Thyroid gland (tissue), 4 donors: Measurements from ENCODE around the gene ABO. TPM values are rescaled to one million over a fixed set of nuclear protein-coding genes. Genes with fewer than 3 reads are reported as not detected.
"Not testable (repeated sequence)": the region's sequence is repeated elsewhere in the genome, so short reads cannot be mapped to it uniquely, and the experiment has no call there.

Source experiments
- DNase-seq, 2 donors: peaks; one replicate each; pipeline ENCODE4 v3.0.0-alpha.2; 2019
- H3K27ac ChIP-seq, 3 donors: fragments of 200-600 bp; sonication (generic); 1 replicate in 2 of 3; 2 replicates in 1 of 3; pipeline ENCODE4 v1.5.1; 2016 to 2019; ENCODE audit warnings: mild to moderate bottlenecking in 1 of 3, moderate library complexity in 1 of 3
- H3K27me3 ChIP-seq: fragments of 200-600 bp; sonication (generic); one replicate; pipeline ENCODE4 v1.5.1; 2019
- H3K36me3 ChIP-seq, 2 donors: fragments of 200-600 bp; sonication (generic); one replicate each; pipeline ENCODE4 v1.5.1; 2016 to 2019
- H3K4me1 ChIP-seq, 2 donors: fragments of 200-600 bp; sonication (generic); one replicate each; pipeline ENCODE4 v1.5.1; 2017 to 2019
- H3K4me3 ChIP-seq, 3 donors: fragments of 200-600 bp; sonication (generic); replicated peaks in 1 of 3; 1 replicate in 2 of 3; 2 replicates in 1 of 3; pipeline ENCODE4 v1.5.1; 2016; ENCODE audit warnings: mild to moderate bottlenecking in 1 of 3
- H3K9me3 ChIP-seq: fragments of 200-600 bp; sonication (generic); one replicate; pipeline ENCODE4 v1.5.1; 2017
- POLR2A ChIP-seq, 2 donors: fragments of 450-650 bp; IDR thresholded peaks; one replicate each; pipeline ENCODE4 v1.6.1; 2017; ENCODE audit warnings: antibody characterized with exemption in 2 of 2, mild to moderate bottlenecking in 2 of 2, moderate library complexity in 1 of 2
- WGBS, 2 donors: methylation state at CpG; one replicate each; pipeline ENCODE4 v1.1.5; 2017; 5-methylcytosine and 5-hydroxymethylcytosine counted together
- intact Hi-C: fragments of 100-400 bp; cut with DNase I; formaldehyde crosslinking; loops from one replicate; pipeline ENCODE4 v1.15.1; 2023
- total RNA-seq, 4 donors: library from RNA; depleted of rRNA; stranded (reverse); fragments of >200 nt; gene quantifications; one replicate each; pipeline ENCODE4 v1.2.3, GENCODE V29; 2016
- TF ChIP-seq, protein P1 (sequence below), 6 experiments: fragments of 200-600 bp in 3 of 6; fragments of 450-650 bp in 3 of 6; sonication (generic) in 3 of 6; IDR thresholded peaks; one replicate each; pipeline ENCODE4 v1.5.1; 2016 to 2019; ENCODE audit warnings: antibody characterized with exemption in 6 of 6, mild to moderate bottlenecking in 2 of 6, inconsistent platforms in 1 of 6, moderate library complexity in 1 of 6

Gene ABO
- total RNA-seq, 4 donors from 2014 or later: 15.7 to 32.6 (median 24.9) TPM

DNA sequence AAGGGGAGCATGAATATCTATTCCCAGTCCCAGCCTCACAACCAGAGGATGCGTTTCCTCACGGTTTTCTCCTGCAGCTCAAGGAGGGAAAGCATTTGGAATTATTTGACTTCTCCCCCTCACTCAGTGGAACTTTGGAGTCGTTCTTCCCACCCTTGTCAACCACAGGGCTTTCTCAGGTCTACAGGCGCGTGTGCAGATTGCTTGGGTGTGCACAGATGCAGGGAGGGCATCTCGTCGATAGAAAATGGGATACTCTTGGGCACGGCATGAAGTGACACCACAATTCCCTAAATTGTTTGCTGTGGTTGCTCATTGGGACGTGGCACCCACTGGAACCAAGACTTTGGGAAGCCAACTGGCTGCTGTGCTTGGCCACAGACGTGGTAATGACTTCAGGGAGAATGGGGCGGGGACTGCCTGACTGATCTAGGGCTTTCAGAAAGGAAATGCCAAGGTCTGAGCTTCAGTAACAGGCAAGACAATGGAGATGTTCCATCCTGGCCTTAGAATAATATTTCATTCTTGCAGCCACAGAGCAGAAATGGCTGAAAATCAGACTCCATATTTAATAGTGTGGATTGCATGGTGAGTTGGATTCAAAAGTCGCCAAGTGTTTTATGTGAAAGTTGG lies 53.7 kb downstream of the ABO start:
- no peak for DNase-seq
- intact Hi-C loops: no loop called here
- H3K36me3 ChIP-seq: no peaks in the 10 kb centered on the region
- WGBS, 2 donors: 77 to 81% methylated on average over 12 of the region's 12 CpGs
- TF ChIP-seq, protein P1, sequence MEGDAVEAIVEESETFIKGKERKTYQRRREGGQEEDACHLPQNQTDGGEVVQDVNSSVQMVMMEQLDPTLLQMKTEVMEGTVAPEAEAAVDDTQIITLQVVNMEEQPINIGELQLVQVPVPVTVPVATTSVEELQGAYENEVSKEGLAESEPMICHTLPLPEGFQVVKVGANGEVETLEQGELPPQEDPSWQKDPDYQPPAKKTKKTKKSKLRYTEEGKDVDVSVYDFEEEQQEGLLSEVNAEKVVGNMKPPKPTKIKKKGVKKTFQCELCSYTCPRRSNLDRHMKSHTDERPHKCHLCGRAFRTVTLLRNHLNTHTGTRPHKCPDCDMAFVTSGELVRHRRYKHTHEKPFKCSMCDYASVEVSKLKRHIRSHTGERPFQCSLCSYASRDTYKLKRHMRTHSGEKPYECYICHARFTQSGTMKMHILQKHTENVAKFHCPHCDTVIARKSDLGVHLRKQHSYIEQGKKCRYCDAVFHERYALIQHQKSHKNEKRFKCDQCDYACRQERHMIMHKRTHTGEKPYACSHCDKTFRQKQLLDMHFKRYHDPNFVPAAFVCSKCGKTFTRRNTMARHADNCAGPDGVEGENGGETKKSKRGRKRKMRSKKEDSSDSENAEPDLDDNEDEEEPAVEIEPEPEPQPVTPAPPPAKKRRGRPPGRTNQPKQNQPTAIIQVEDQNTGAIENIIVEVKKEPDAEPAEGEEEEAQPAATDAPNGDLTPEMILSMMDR (IDR thresholded peaks at IDR 0.05): no peak
- H3K27ac ChIP-seq: no peak overlapping the region
- no peak overlapping the region for H3K4me3 ChIP-seq
- no peaks in the 10 kb centered on the region for H3K4me1 ChIP-seq
- no peaks in the 10 kb centered on the region for H3K9me3 ChIP-seq
- no peaks in the 10 kb centered on the region for H3K27me3 ChIP-seq

DNA sequence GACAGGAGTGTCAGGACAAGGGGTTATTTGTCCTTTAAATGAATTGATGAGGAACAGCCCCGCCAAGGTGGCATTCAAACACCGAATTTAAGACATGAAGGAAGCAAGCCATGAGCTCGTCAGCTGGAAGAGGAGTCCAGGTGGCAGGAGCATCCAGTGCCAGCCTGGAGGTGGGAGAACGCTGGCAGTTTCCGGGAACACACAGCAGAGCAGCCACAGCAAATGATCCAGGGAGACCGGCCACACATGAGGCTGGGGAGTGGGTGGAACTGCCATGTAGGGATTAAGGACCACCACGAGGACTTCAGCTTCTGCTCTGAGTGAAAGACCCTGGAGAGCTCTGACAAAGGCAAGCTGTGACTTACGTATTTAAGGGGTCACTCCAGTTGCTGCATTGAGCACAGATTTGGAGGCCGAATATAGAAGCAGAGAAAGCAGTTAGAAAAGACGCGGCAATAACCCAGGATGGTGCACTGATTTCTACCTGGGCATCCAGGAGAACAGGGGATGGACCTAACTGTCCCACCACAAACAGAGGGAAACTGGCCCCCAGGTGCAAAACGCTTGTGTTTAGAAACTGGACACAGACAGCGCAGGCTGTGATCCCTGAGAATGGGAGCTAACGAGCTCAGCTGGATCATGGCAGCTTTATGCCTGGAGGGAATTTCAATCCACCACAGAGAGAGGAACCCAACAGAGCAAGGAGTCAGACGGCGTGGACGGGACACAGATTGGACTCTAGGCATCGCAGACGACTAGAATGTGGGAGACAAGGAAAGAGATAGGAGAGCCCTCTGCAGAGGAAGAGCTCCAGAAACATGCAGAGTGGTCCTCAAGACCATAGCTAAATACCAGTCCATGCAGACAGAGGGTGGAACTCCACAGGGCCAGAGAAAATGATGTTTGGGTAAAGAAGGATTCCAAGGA lies 56.7 kb downstream of the ABO start:
- H3K27me3 ChIP-seq, H3K9me3 ChIP-seq, H3K4me3 ChIP-seq, DNase-seq, H3K27ac ChIP-seq, intact Hi-C loops, H3K4me1 ChIP-seq, H3K36me3 ChIP-seq: not testable (repeated sequence)
- WGBS, 2 donors: 80 to 81% methylated on average over 18 of the region's 19 CpGs

DNA sequence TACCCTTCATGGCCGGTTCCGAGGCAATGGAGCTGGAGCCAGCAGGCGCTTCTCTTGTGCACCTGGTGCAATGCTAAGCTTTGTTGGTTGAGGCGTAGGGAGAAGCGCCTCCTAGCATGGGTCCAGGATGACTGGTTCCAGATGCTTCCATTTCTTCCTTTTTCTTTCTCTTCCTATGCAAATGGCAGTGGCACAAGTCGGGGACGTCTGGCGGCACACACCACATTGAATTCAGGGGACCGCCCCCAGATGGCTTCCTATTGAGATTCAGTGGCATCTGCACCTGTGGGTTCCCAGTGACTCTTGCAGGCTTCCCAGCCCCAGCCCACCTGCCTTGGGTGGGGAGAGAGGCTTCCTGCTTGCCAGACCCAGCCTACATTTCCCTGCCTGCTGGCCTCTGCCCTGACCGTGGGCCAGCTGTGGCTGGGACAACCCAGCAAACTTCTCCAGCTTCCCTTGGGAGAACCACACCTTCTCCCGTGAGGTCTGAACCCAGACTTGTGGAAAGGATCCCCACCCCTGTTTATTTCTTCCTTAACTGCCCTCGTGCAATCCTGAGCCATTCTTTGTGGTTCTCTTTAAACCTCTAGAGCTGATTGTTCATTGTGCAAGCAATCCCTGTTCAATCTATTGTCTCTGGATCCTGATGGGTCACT lies 57.5 kb downstream of the ABO start:
- DNase-seq, H3K4me3 ChIP-seq, H3K9me3 ChIP-seq, intact Hi-C loops, H3K36me3 ChIP-seq, H3K4me1 ChIP-seq, H3K27me3 ChIP-seq, H3K27ac ChIP-seq: not testable (repeated sequence)
- WGBS, 2 donors: 74 to 77% methylated on average over 11 to 12 of the region's 12 CpGs

DNA sequence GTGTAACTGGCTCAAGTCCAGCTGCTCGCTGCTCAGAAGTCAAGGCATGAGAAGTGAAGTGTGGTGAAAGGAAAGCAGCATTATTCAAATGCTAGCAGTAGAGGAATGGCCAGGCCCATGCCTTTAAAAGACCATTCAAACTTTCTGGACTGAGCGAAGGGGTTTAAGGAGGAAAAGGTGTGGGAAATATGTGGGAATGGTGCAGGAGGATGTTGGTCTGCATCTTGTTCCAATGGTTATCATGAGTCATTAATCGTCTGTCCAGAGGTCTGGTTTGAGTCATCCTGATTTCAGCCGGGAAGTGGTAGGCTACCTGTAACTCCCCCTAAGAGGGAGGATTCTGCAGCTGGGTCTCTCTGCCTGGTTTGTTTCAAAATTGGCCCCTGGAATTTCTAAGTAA lies 60.7 kb downstream of the ABO start:
- intact Hi-C loops, H3K9me3 ChIP-seq, H3K27ac ChIP-seq, H3K36me3 ChIP-seq, H3K4me1 ChIP-seq, H3K4me3 ChIP-seq, H3K27me3 ChIP-seq: not testable (repeated sequence)
- 42 to 53% methylated on average over 4 of the region's 4 CpGs for WGBS, 2 donors
- DNase-seq: peak; percentile 21 to 25

DNA sequence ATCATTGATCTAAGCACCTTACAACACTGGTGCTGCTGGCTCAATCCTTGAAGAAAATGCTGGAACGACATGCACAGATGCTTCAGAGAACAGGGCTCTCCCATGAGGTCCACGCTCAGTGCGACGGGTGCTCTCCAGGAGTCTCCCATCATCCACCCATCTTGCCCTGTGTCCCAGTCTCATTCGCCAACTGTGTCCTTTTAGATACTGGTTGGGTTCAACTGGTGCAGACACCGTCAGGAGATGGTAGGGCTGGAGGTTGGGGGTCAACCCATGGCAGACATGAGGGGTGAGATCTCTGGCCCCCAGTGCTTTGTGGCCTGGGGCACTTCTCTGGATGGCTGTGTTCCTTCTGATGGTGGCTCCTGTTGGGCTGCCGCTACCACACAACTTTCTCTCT lies 64.4 kb downstream of the ABO start:
- TF ChIP-seq POLR2A (IDR thresholded peaks at IDR 0.05): no peak
- TF ChIP-seq, protein P1 (IDR thresholded peaks at IDR 0.05): no peak
- no peak overlapping the region for H3K27ac ChIP-seq
- H3K27me3 ChIP-seq: no peaks in the 10 kb centered on the region
- intact Hi-C loops: no loop called here
- DNase-seq: no peak
- WGBS, 2 donors: 91 to 93% methylated on average over 7 of the region's 7 CpGs
- no peaks in the 10 kb centered on the region for H3K4me1 ChIP-seq
- no peaks in the 10 kb centered on the region for H3K9me3 ChIP-seq
- no peaks in the 10 kb centered on the region for H3K36me3 ChIP-seq
- H3K4me3 ChIP-seq: no peak overlapping the region

DNA sequence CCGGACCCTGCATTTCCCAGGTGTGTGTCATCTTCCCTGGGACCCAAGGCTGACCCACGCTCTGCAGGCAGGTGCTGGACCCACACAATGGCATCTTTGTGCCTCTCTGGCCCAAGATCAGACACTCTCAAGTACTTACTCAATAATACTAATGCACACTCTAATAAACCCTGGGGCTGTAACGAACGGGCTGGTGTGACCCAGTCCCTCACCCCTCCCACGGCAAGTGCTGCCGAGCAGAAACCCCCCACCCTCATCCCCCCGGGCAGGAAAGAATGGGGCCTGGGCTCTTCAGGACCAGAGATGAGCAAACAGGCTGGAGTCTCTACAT lies 64.8 kb downstream of the ABO start:
- no peak for TF ChIP-seq POLR2A (IDR thresholded peaks at IDR 0.05)
- TF ChIP-seq, protein P1 (IDR thresholded peaks at IDR 0.05): no peak
- H3K27me3 ChIP-seq: no peaks in the 10 kb centered on the region

DNA sequence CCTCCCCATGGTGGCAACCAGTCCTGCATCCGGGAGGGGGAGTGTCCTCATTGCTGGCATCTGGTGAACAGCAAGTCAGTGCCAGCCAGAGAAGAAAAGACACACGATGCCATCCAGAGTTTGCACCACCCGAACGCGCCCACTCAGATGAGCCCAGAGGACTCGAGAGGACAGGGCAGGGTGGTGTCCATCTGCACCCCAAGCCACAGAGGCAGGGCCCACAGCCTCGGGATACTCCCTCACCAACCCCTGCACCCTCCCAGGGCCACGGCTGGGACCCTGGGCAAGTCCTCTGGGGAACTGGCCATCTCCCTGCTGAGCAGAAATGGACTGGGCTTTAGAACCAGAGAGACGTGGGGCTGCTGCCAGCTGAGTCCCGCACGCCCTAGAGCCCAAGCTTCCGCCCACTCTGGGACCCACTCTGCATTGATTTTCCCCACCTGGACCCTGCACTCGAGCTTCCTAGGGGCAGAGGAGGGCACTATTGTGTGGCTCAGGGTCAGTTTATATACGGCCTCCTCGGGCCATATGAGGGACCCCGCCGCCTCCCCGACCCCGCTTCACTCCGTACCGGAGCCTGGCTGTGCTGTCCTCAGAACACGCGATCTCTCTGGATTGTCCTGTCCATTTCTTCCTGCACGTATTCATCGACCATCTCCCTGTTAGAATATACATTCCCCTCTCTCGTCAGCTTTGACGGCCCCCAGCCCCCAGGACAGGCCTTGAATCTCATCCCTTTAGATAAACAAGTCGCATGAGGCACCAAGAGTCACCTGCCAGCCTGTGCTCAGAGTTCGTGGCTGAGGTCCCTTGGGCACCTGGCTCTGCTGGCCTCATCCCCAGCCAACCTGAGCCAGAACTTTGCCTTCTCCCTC lies 65.4 kb downstream of the ABO start:
- H3K27ac ChIP-seq, H3K9me3 ChIP-seq, DNase-seq, intact Hi-C loops, H3K4me3 ChIP-seq, H3K36me3 ChIP-seq, H3K27me3 ChIP-seq, H3K4me1 ChIP-seq: not testable (repeated sequence)
- 76 to 79% methylated on average over 21 to 22 of the region's 29 CpGs for WGBS, 2 donors

More for the DNA sequence above, 64.8 kb downstream of the ABO start:
- intact Hi-C loops: no loop called here
- H3K4me1 ChIP-seq: no peaks in the 10 kb centered on the region
- no peak overlapping the region for H3K27ac ChIP-seq
- DNase-seq: no peak
- 27 to 34% methylated on average over 7 of the region's 7 CpGs for WGBS, 2 donors
- H3K9me3 ChIP-seq: no peaks in the 10 kb centered on the region
- H3K36me3 ChIP-seq: no peaks in the 10 kb centered on the region
- no peak overlapping the region for H3K4me3 ChIP-seq

GRCh38 chr9:133208880-133209300 lies 66.1 kb downstream of the ABO start, which contains the start of gene OBP2B:
TSS of gene OBP2B (minus strand) at chr9:133209250. CDS start at chr9:133209199, 51 bp downstream.
- H3K27ac ChIP-seq, H3K36me3 ChIP-seq, H3K4me3 ChIP-seq, H3K9me3 ChIP-seq, H3K27me3 ChIP-seq, DNase-seq, H3K4me1 ChIP-seq, intact Hi-C loops: not testable (repeated sequence)
- WGBS, 2 donors: 90% methylated on average over 2 of the region's 18 CpGs; no CpG with 5 or more reads in 1 of the 2 donors
